Pancreas (tissue), 10 donors: ENCODE measurements around the gene OR2Y1. TPM values are rescaled to one million over a fixed set of nuclear protein-coding genes. Genes with fewer than 3 reads are reported as not detected.
"Not testable (repeated sequence)": the region's sequence is repeated elsewhere in the genome, so short reads cannot be mapped to it uniquely, and the experiment has no call there.

Experiments used
- ATAC-seq, 4 donors: fragments of 200-7000 bp; cut with Tn5 transposase; one replicate each; pipeline versions ENCODE4 v1.8.0 to v1.9.1; 2020; ENCODE audit warnings: mild to moderate bottlenecking in 4 of 4, moderate library complexity in 4 of 4
- DNase-seq, 6 donors: peaks; one replicate each; pipeline ENCODE4 v3.0.0-alpha.2; 2020
- FAIRE-seq: peaks from 2 replicates; lab custom pipeline; 2012; peaks lifted over from hg19 to GRCh38; lab: Jason Lieb, UNC
- H3K27ac ChIP-seq, 4 donors: fragments of 200-600 bp; sonication (generic); 1 replicate in 3 of 4; 2 replicates in 1 of 4; pipeline versions ENCODE4 v1.5.0 to v1.8.0; 2020
- H3K27me3 ChIP-seq, 4 donors: fragments of 200-600 bp; one replicate each; pipeline ENCODE4 v1.8.0; 2021
- H3K36me3 ChIP-seq, 3 donors: fragments of 200-600 bp; sonication (generic) in 1 of 3; one replicate each; pipeline versions ENCODE4 v1.5.0 to v1.8.0; 2020 to 2021
- H3K4me1 ChIP-seq, 3 donors: fragments of 200-600 bp; one replicate each; pipeline ENCODE4 v1.8.0; 2021
- H3K4me3 ChIP-seq, 4 donors: fragments of 200-600 bp; sonication (generic) in 2 of 4; one replicate each; pipeline versions ENCODE4 v1.5.0 to v1.8.0; 2020 to 2021
- H3K9me3 ChIP-seq, 4 donors: fragments of 200-600 bp; one replicate each; pipeline ENCODE4 v1.8.0; 2021
- CTCF ChIP-seq, 4 donors: fragments of 200-600 bp; sonication (generic) in 3 of 4; IDR thresholded peaks; one replicate each; pipeline versions ENCODE4 v1.5.0 to v1.8.0; 2021; ENCODE audit warnings: antibody characterized with exemption in 4 of 4
- WGBS, 2 donors: extraction: QIAGEN DNeasy Blood & Tissue Kit; methylation state at CpG; one replicate each; pipeline ENCODE4 v1.1.7; 2013; 5-methylcytosine and 5-hydroxymethylcytosine counted together
- intact Hi-C, 3 donors: fragments of 100-400 bp; cut with DNase I; formaldehyde crosslinking; loops; one replicate each; pipeline versions ENCODE4 v1.11.1 to v1.14.2; 2022
- polyA plus RNA-seq, 2 donors: library from polyadenylated mRNA; stranded (reverse); fragments of 200-250 nt; gene quantifications; one replicate each; pipeline ENCODE4 v1.2.3, GENCODE V29; 2013
- total RNA-seq, 6 donors: library from RNA; stranded (reverse); fragmentation: NEBNext Ultra II Directional in 4 of 6; extraction: Animal tissue kit (Norgen Biotek cat#: 25700) in 4 of 6; gene quantifications; one replicate each; pipeline versions ENCODE4 v1.2.1 to v1.2.4, GENCODE V29; 2021 to 2023
- donor health status: healthy with polysubstance abuse.
- donor health status: DM: no; HTN: no; CAD: no; lungs with moderate emphysema.
- donor health status: DM: no; HTN: no; CAD: no.
- donor health status: control.
- donor health status: control.
- donor health status: Bipolar disorder and iron deficiency.
- donor health status: DM: yes; HTN: yes; CAD: no.
- donor health status: DM: no; HTN: no; CAD: no.
- donor health status: DM: no; HTN: no; CAD: no.
- donor health status: DM: yes; HTN: yes; CAD: no.

OR2Y1 gene
- total and polyA plus RNA-seq, 8 donors, result not detected

GRCh38 chr5:180782748-180783147 lies 42.9 kb upstream of the OR2Y1 start:
- Histone ChIP-seq H3K36me3 (no peaks in the 10 kb centered on the region), H3K27me3 (no peaks in the 10 kb centered on the region), H3K9me3 (no peaks in the 10 kb centered on the region), H3K4me3 (no peak overlapping the region), H3K4me1 (peaks cover 10 to 27% (median 23%) of the 10 kb centered on the region in 3 donors), H3K27ac (no peak overlapping the region)
- FAIRE-seq, result no peak
- no peak for DNase-seq
- TF ChIP-seq CTCF (IDR thresholded peaks at IDR 0.05), result no peak
- no peak for ATAC-seq
- WGBS, 2 donors, result 88 to 91% methylated on average over 2 of the region's 2 CpGs
- intact Hi-C loops, result loop anchor here in 1 of 3 donors (10.0 kb wide), 1 partner anchor 372 kb away; no protein-coding TSS in a partner anchor

GRCh38 chr5:180781900-180782326 lies 42.1 kb upstream of the OR2Y1 start:
- 89 to 93% methylated on average over 14 of the region's 14 CpGs for WGBS, 2 donors
- not testable (repeated sequence) for H3K27me3 ChIP-seq, H3K27ac ChIP-seq, ATAC-seq, DNase-seq, H3K36me3 ChIP-seq, H3K9me3 ChIP-seq, H3K4me3 ChIP-seq, FAIRE-seq
- intact Hi-C loops, result loop anchor here in 1 of 3 donors (10.0 kb wide), 1 partner anchor 373 kb away; no protein-coding TSS in a partner anchor
- peaks cover 10 to 23% (median 21%) of the 10 kb centered on the region in 3 donors for H3K4me1 ChIP-seq

GRCh38 chr5:180779985-180780610 lies 40.2 kb upstream of the OR2Y1 start:
- DNase-seq (no peak), FAIRE-seq (no peak), ATAC-seq (no peak)
- no peaks in the 10 kb centered on the region for H3K36me3 ChIP-seq
- no peak for TF ChIP-seq CTCF (IDR thresholded peaks at IDR 0.05)
- H3K4me3 ChIP-seq, result no peak overlapping the region
- intact Hi-C loops, result loop anchor here in 1 of 3 donors (10.0 kb wide), 1 partner anchor 375 kb away; no protein-coding TSS in a partner anchor
- WGBS, 2 donors, result 78% methylated on average over 10 of the region's 10 CpGs
- H3K27ac ChIP-seq, result no peak overlapping the region
- peaks cover 3 to 6% (median 6%) of the 10 kb centered on the region in 3 donors for H3K4me1 ChIP-seq
- no peaks in the 10 kb centered on the region for H3K27me3 ChIP-seq
- H3K9me3 ChIP-seq, result no peaks in the 10 kb centered on the region

- ATAC-seq (no peak), DNase-seq (no peak), FAIRE-seq (no peak)
- Histone ChIP-seq H3K9me3 (no peaks in the 10 kb centered on the region), H3K4me3 (no peak overlapping the region), H3K36me3 (no peaks in the 10 kb centered on the region), H3K27ac (no peak overlapping the region), H3K27me3 (no peaks in the 10 kb centered on the region), H3K4me1 (no peaks in the 10 kb centered on the region)
- 96 to 97% methylated on average over 1 of the region's 1 CpG for WGBS, 2 donors
- TF ChIP-seq CTCF (IDR thresholded peaks at IDR 0.05), result no peak
- intact Hi-C loops, result no loop called here
Measured at GRCh38 chr5:180777475-180777874, 37.6 kb upstream of the OR2Y1 start.

- Histone ChIP-seq H3K4me3 (no peak overlapping the region), H3K4me1 (no peaks in the 10 kb centered on the region), H3K27ac (no peak overlapping the region), H3K36me3 (no peaks in the 10 kb centered on the region), H3K9me3 (no peaks in the 10 kb centered on the region), H3K27me3 (no peaks in the 10 kb centered on the region)
- no peak for TF ChIP-seq CTCF (IDR thresholded peaks at IDR 0.05)
- ATAC-seq, result no peak
- peak; percentile 95 for FAIRE-seq
- 97 to 99% methylated on average over 1 of the region's 1 CpG for WGBS, 2 donors
- intact Hi-C loops, result no loop called here
- DNase-seq, result no peak
Measured at GRCh38 chr5:180776376-180776775, 36.5 kb upstream of the OR2Y1 start.
